Astrocyte (in vitro differentiated cells and primary cell): Measurements from ENCODE around the gene CAMK2G. TPM values are rescaled to one million over a fixed set of nuclear protein-coding genes. Genes with fewer than 3 reads are reported as not detected.

Source experiments
- DNase-seq: peaks from one replicate; pipeline ENCODE4 v3.0.0-alpha.2; 2010; ENCODE audit warnings: low read depth
- FAIRE-seq: peaks from 2 replicates; lab custom pipeline; 2011; peaks lifted over from hg19 to GRCh38; lab: Jason Lieb, UNC
- H2AFZ ChIP-seq: 2 replicates; pipeline ENCODE4 v1.6.0; 2012; ENCODE audit warnings: low read depth, low read length, inconsistent platforms
- H3K27ac ChIP-seq: 2 replicates; pipeline ENCODE4 v1.5.1; 2011; ENCODE audit warnings: low read depth, low read length, inconsistent platforms
- H3K27me3 ChIP-seq: 2 replicates; pipeline ENCODE4 v1.6.0; 2011; ENCODE audit warnings: low read length, inconsistent platforms; ENCODE audit not compliant: insufficient read depth
- H3K36me3 ChIP-seq: 2 replicates; pipeline ENCODE4 v1.5.1; 2011; ENCODE audit warnings: low read length, inconsistent platforms; ENCODE audit not compliant: insufficient read depth
- H3K4me1 ChIP-seq: 2 replicates; pipeline ENCODE4 v1.5.1; 2011; ENCODE audit warnings: low read length, inconsistent platforms; ENCODE audit not compliant: insufficient read depth
- H3K4me2 ChIP-seq: 2 replicates; pipeline ENCODE4 v1.6.0; 2012; ENCODE audit warnings: low read length, inconsistent platforms
- H3K4me3 ChIP-seq: 2 replicates; pipeline ENCODE4 v1.5.1; 2011; ENCODE audit warnings: low read depth, mild to moderate bottlenecking, low read length, inconsistent platforms; ENCODE audit not compliant: insufficient read depth
- H3K79me2 ChIP-seq: 2 replicates; pipeline ENCODE4 v1.6.0; 2012; ENCODE audit warnings: mild to moderate bottlenecking, low read length, inconsistent platforms; ENCODE audit not compliant: insufficient read depth
- H3K9ac ChIP-seq: 2 replicates; pipeline ENCODE4 v1.6.0; 2012; ENCODE audit warnings: mild to moderate bottlenecking, low read length, inconsistent platforms
- H3K9me3 ChIP-seq: 2 replicates; pipeline ENCODE4 v1.5.1; 2012; ENCODE audit warnings: low read depth, mild to moderate bottlenecking, low read length, inconsistent platforms; ENCODE audit not compliant: insufficient read depth
- H4K20me1 ChIP-seq: 2 replicates; pipeline ENCODE4 v1.6.0; 2012; ENCODE audit warnings: low read length, inconsistent platforms; ENCODE audit not compliant: insufficient read depth
- H3K27ac Mint-ChIP-seq: one replicate; pipeline ENCODE4 v1.8.0; 2021; ENCODE audit warnings: mild to moderate bottlenecking, mixed read lengths; ENCODE audit not compliant: unreplicated experiment
- H3K27me3 Mint-ChIP-seq: one replicate; pipeline ENCODE4 v1.8.0; 2021; ENCODE audit warnings: low read depth, mixed read lengths; ENCODE audit not compliant: unreplicated experiment
- H3K36me3 Mint-ChIP-seq: one replicate; pipeline ENCODE4 v1.8.0; 2021; ENCODE audit warnings: low read depth, mixed read lengths; ENCODE audit not compliant: unreplicated experiment
- H3K4me1 Mint-ChIP-seq: one replicate; pipeline ENCODE4 v1.8.0; 2021; ENCODE audit warnings: low read depth, mixed read lengths; ENCODE audit not compliant: unreplicated experiment
- H3K4me3 Mint-ChIP-seq: one replicate; pipeline ENCODE4 v1.8.0; 2021; ENCODE audit warnings: mild to moderate bottlenecking, moderate library complexity, mixed read lengths; ENCODE audit not compliant: unreplicated experiment
- H3K9me3 Mint-ChIP-seq: one replicate; pipeline ENCODE4 v1.8.0; 2021; ENCODE audit warnings: mild to moderate bottlenecking, mixed read lengths; ENCODE audit not compliant: unreplicated experiment
- CTCF ChIP-seq: IDR thresholded peaks from 2 replicates; pipeline ENCODE4 v1.5.1; 2011; ENCODE audit warnings: low read depth, mild to moderate bottlenecking, inconsistent platforms, low read length, moderate library complexity; ENCODE audit not compliant: insufficient read depth
- EZH2 ChIP-seq: IDR thresholded peaks from 2 replicates; pipeline ENCODE4 v1.6.1; 2012; ENCODE audit warnings: mild to moderate bottlenecking, low read length, inconsistent platforms; ENCODE audit not compliant: insufficient read depth
- total RNA-seq: library from RNA; stranded (reverse); gene quantifications from 2 replicates; pipeline ENCODE4 v1.2.1, GENCODE V29; 2021

Gene CAMK2G
- total RNA-seq, 1 donor from 2014 or later: 19.8 TPM

- no peaks in the 10 kb centered on the region for H3K27me3 Mint-ChIP-seq
- H3K27ac Mint-ChIP-seq: peak overlapping the region; percentile 13
- TF ChIP-seq CTCF: no peak
- TF ChIP-seq EZH2: no peak
- H3K4me3 Mint-ChIP-seq: peak overlapping the region; percentile 99
- H3K9ac ChIP-seq: no peak overlapping the region
- H3K4me3 ChIP-seq: peak overlapping the region; percentile 89
- H3K36me3 ChIP-seq: peaks cover 14% of the 10 kb centered on the region
- H3K36me3 Mint-ChIP-seq: peaks cover 3% of the 10 kb centered on the region
- H3K27ac ChIP-seq: no peak overlapping the region
- DNase-seq: no peak
- no peaks in the 10 kb centered on the region for H3K9me3 ChIP-seq
- H3K4me1 Mint-ChIP-seq: peaks cover 18% of the 10 kb centered on the region
- peaks cover 18% of the 10 kb centered on the region for H3K4me1 ChIP-seq
- no peaks in the 10 kb centered on the region for H3K9me3 Mint-ChIP-seq
- no peak for FAIRE-seq
- no peak overlapping the region for H2AFZ ChIP-seq
- peaks cover 84% of the 10 kb centered on the region for H3K79me2 ChIP-seq
- H3K27me3 ChIP-seq: no peaks in the 10 kb centered on the region
- peaks cover 32% of the 10 kb centered on the region for H4K20me1 ChIP-seq
- peak overlapping the region; percentile 95 for H3K4me2 ChIP-seq
These were observed 94.1 kb downstream of the CAMK2G start for GRCh38 chr10:73780301-73780700.

- H3K4me1 Mint-ChIP-seq: peaks cover 20% of the 10 kb centered on the region
- H3K27ac ChIP-seq: no peak overlapping the region
- no peak overlapping the region for H3K4me2 ChIP-seq
- no peak for FAIRE-seq
- H4K20me1 ChIP-seq: peaks cover 38% of the 10 kb centered on the region
- H3K79me2 ChIP-seq: peaks cover 86% of the 10 kb centered on the region
- no peak overlapping the region for H3K27ac Mint-ChIP-seq
- no peaks in the 10 kb centered on the region for H3K9me3 Mint-ChIP-seq
- TF ChIP-seq CTCF: no peak
- peaks cover 3% of the 10 kb centered on the region for H3K36me3 Mint-ChIP-seq
- no peaks in the 10 kb centered on the region for H3K27me3 ChIP-seq
- no peaks in the 10 kb centered on the region for H3K27me3 Mint-ChIP-seq
- no peak overlapping the region for H2AFZ ChIP-seq
- H3K4me3 ChIP-seq: no peak overlapping the region
- peak overlapping the region; percentile 99 for H3K4me3 Mint-ChIP-seq
- DNase-seq: no peak
- H3K9me3 ChIP-seq: no peaks in the 10 kb centered on the region
- peaks cover 14% of the 10 kb centered on the region for H3K36me3 ChIP-seq
- no peak overlapping the region for H3K9ac ChIP-seq
- peaks cover 20% of the 10 kb centered on the region for H3K4me1 ChIP-seq
These were observed 94.7 kb downstream of the CAMK2G start for GRCh38 chr10:73779539-73780197.

- H3K4me3 Mint-ChIP-seq: no peak overlapping the region
- no peaks in the 10 kb centered on the region for H3K27me3 ChIP-seq
- no peaks in the 10 kb centered on the region for H3K9me3 ChIP-seq
- no peaks in the 10 kb centered on the region for H3K27me3 Mint-ChIP-seq
- H4K20me1 ChIP-seq: peaks cover 44% of the 10 kb centered on the region
- peaks cover 23% of the 10 kb centered on the region for H3K4me1 Mint-ChIP-seq
- H3K9me3 Mint-ChIP-seq: no peaks in the 10 kb centered on the region
- H3K9ac ChIP-seq: no peak overlapping the region
- H3K79me2 ChIP-seq: peaks cover 86% of the 10 kb centered on the region
- no peak for TF ChIP-seq CTCF
- no peak for TF ChIP-seq EZH2
- no peak overlapping the region for H3K4me3 ChIP-seq
- H3K4me1 ChIP-seq: peaks cover 26% of the 10 kb centered on the region
- no peak overlapping the region for H3K4me2 ChIP-seq
- H2AFZ ChIP-seq: no peak overlapping the region
- DNase-seq (no peak), FAIRE-seq (no peak)
- H3K27ac Mint-ChIP-seq: no peak overlapping the region
- no peak overlapping the region for H3K27ac ChIP-seq
- peaks cover 14% of the 10 kb centered on the region for H3K36me3 ChIP-seq
- H3K36me3 Mint-ChIP-seq: peaks cover 3% of the 10 kb centered on the region
These were observed 95.3 kb downstream of the CAMK2G start for GRCh38 chr10:73779018-73779417.
